GM12891 (cell line): Measurements from ENCODE around the gene NUDT2.

Source experiments
- POLR2A ChIP-seq: IDR thresholded peaks from 2 replicates; pipeline ENCODE4 v1.6.1; 2011; ENCODE audit warnings: low read depth, low read length, control low read depth
- POLR2AphosphoS5 ChIP-seq: IDR thresholded peaks from 2 replicates; pipeline ENCODE4 v1.6.1; 2011; ENCODE audit warnings: low read depth, low read length, control low read depth
- SPI1 ChIP-seq: IDR thresholded peaks from 2 replicates; pipeline ENCODE4 v1.6.1; 2011; ENCODE audit warnings: low read depth, low read length, control low read depth
- TAF1 ChIP-seq: IDR thresholded peaks from 2 replicates; pipeline ENCODE4 v1.6.1; 2011; ENCODE audit warnings: low read depth, low read length, control low read depth

DNA sequence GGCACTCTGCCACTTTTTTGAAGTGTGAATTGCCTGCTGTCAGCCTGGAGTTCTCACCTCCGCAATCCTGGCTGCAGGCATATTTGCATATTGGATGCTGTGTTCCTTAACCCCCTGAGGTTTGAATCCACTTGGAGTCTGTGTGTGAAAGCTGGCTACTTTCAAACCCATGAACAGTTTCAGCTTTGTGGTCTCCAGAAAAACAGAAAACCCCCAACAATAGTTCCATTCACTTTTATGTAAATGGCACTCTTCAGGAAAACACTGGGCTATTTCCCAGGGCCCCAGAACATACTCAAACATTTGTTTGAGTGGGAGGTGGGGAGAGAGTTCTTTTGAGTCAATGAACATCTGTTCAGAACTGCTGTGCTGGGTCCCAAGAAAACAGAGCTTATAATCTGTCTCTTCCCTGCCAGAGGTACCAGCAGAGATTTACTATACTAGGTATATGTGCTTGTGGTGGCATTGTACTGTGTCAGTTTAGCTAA lies 5.0 kb downstream of the NUDT2 start:
- TF ChIP-seq POLR2A = no peak
- TF ChIP-seq POLR2AphosphoS5 = no peak
- TF ChIP-seq SPI1 = no peak
- no peak for TF ChIP-seq TAF1
